ENCODE results near the gene RAPGEF4.
"Not testable (repeated sequence)": the region's sequence is repeated elsewhere in the genome, so short reads cannot be mapped to it uniquely, and the experiment has no call there.

Gene RAPGEF4

GRCh38 chr2:172740856-172741255 lies 5.2 kb downstream of the RAPGEF4 start:
- TF ChIP-seq CTCF (IDR thresholded peaks at IDR 0.05; ENCODE audit: borderline replicate concordance, control extremely low read depth, extremely low read depth, insufficient read depth, missing control alignments), result no peak
- no peak for DNase-seq (ENCODE audit: low spot score)

GRCh38 chr2:172742931-172743540 lies 7.4 kb downstream of the RAPGEF4 start:
- TF ChIP-seq CTCF (IDR thresholded peaks at IDR 0.05; ENCODE audit: borderline replicate concordance, control extremely low read depth, extremely low read depth, insufficient read depth, missing control alignments), result no peak
- no peak for DNase-seq (ENCODE audit: low spot score)
- in situ Hi-C loops (cut with MboI; ENCODE audit: low sequenced_read_pairs, unreplicated experiment), result no loop called here

More at GRCh38 chr2:172740856-172741255, 5.2 kb downstream of the RAPGEF4 start:
- in situ Hi-C loops (cut with MboI; ENCODE audit: low sequenced_read_pairs, unreplicated experiment), result no loop called here

- TF ChIP-seq CTCF (IDR thresholded peaks at IDR 0.05; ENCODE audit: borderline replicate concordance, control extremely low read depth, extremely low read depth, insufficient read depth, missing control alignments), result no peak
- in situ Hi-C loops (cut with MboI; ENCODE audit: low sequenced_read_pairs, unreplicated experiment), result no loop called here
- no peak for DNase-seq (ENCODE audit: low spot score)
These were observed 8.3 kb downstream of the RAPGEF4 start for GRCh38 chr2:172743898-172744297.

- no peak for TF ChIP-seq CTCF (IDR thresholded peaks at IDR 0.05; ENCODE audit: borderline replicate concordance, control extremely low read depth, extremely low read depth, insufficient read depth, missing control alignments)
- in situ Hi-C loops (cut with MboI; ENCODE audit: low sequenced_read_pairs, unreplicated experiment), result no loop called here
- DNase-seq (ENCODE audit: low spot score), result no peak
These were observed 10.0 kb downstream of the RAPGEF4 start for GRCh38 chr2:172745636-172746035.

- DNase-seq (ENCODE audit: low spot score); in situ Hi-C loops (cut with MboI; ENCODE audit: low sequenced_read_pairs, unreplicated experiment): not testable (repeated sequence)
These were observed 12.9 kb downstream of the RAPGEF4 start for GRCh38 chr2:172748543-172748942.

GRCh38 chr2:172749388-172749787 lies 13.7 kb downstream of the RAPGEF4 start:
- no peak for TF ChIP-seq CTCF (IDR thresholded peaks at IDR 0.05; ENCODE audit: borderline replicate concordance, control extremely low read depth, extremely low read depth, insufficient read depth, missing control alignments)
- no peak for DNase-seq (ENCODE audit: low spot score)
- in situ Hi-C loops (cut with MboI; ENCODE audit: low sequenced_read_pairs, unreplicated experiment), result no loop called here

GRCh38 chr2:172751564-172751963 lies 15.9 kb downstream of the RAPGEF4 start:
- no peak for TF ChIP-seq CTCF (IDR thresholded peaks at IDR 0.05; ENCODE audit: borderline replicate concordance, control extremely low read depth, extremely low read depth, insufficient read depth, missing control alignments)
- DNase-seq (ENCODE audit: low spot score), result no peak
- in situ Hi-C loops (cut with MboI; ENCODE audit: low sequenced_read_pairs, unreplicated experiment), result no loop called here
